HG03442 (cell line): ENCODE results near the gene FOS.

ENCODE experiments used
- ATAC-seq: cut with Tn5 transposase; IDR thresholded peaks from one replicate; pipeline ENCODE4 v1.9.1; 2021; ENCODE audit warnings: mild to moderate bottlenecking, moderate library complexity; ENCODE audit not compliant: unreplicated experiment

The FOS gene

DNA sequence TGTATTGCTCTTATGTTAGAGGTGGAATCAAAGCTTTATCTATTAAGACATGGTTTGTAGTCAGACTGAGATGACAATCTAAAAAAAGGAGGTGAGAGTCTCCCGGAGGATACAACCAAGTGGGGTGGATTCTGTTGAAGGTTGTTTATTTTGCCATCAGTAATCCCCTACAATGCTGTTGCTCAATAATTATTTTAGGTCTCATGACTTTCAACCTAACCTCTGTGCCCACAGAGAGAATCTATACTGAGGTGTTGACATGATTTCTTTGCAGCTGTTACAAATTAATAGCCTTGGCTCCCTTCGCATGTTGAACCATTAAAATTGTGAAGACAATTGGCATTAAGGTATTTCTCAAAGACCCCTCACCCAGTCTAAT, 28.7 kb upstream of the FOS start:
- no peak for ATAC-seq

DNA sequence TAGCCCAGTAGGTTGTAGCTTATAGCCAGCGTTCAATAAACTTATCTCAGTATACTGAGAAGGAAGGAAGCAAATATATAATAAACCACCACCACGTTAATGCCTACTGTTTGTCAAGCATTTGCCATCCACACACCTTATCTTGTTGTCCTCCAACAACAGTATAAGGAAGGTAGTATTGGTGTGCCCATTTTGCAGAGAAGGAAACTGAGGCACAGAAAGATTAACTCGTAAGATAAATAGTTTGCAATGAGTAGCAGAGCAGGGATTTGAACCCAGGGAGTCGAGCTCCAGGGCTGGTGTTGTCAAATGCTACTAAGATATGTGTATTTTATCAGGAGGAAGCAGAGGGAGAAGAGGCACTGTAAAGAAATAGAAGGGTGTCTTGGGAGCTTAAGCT, 27.8 kb upstream of the FOS start:
- no peak for ATAC-seq

DNA sequence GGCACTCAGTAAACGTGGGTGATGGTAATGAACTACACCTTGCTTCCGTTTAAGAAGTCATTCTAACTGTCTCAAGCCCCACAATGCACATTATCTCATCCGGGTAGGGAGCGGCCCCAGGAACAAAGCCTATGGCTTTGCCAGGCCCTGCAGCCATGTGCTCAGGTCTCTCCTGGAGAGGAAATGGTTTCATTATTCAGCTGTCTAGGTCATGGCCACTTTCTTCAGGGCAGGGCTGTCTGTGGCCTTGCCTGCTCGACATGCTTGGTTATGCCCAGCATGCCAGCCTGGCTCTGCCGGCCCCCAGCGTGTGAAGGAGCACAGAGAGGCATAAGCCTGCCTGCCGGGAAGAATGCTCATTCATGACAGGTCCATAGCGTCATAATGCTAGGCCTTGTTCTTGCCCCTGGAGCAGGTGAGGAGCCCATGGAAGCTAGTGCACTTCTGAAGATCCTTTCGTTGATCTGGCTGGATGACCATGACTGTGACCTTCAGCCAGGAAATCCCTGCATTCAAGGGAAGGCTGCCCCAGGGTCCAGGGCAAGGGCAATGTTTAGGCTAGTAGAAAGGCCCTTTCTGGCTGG, 26.3 kb upstream of the FOS start:
- ATAC-seq, result no peak

DNA sequence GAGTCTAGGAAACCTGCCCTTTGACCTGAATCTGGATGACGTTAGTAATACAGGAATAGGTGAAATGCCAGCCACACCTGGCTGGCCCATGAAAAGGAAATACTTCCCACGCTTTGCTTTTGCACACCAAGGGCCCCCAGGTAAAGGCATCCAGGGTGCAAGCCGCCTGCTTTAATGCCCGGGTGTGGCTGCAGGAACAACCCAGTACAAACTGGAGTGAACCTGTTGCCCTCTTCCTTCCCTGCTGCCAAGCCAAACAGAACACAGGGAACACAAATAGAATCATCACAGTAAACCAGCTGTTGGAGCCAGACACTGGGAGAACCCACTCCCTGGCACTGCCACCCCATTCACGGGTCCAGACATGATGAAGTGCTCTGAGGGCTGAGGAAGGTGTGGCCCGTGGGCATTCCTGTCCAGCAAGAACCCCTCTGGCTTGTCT, 24.2 kb upstream of the FOS start:
- ATAC-seq, result no peak

DNA sequence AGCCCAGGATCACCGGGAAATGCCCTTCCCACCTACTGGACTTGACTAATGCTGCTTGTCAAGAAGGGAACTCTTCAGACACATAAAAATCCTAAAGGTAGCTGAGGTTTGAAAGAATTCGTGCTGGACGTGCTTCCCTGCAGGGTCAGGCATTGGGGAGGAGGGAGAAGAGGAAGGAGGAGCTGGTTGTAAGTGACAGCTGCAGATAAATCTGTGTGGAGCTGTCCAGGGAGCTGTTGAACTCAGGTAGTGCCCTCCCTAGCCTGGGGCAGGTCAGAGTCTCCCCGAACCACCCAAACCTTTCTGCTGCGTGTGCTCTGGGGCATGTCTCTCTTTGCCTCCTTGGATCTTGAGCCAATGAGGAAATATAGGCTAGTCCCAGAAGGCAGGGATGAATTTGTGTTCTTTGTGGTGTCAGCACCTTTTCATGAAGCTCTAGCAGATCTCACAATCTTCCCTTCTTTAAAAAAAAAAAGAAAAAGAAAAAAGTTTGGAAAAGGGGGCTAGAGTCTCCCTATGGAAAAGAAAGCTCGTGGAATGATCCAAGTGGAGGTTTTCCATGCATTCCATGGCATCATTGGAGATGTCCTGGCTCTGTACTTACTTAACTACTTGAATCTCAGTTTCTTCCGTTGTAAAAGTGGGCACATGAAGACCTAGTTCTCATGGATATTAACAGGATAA, 23.6 kb upstream of the FOS start:
- no peak for ATAC-seq

DNA sequence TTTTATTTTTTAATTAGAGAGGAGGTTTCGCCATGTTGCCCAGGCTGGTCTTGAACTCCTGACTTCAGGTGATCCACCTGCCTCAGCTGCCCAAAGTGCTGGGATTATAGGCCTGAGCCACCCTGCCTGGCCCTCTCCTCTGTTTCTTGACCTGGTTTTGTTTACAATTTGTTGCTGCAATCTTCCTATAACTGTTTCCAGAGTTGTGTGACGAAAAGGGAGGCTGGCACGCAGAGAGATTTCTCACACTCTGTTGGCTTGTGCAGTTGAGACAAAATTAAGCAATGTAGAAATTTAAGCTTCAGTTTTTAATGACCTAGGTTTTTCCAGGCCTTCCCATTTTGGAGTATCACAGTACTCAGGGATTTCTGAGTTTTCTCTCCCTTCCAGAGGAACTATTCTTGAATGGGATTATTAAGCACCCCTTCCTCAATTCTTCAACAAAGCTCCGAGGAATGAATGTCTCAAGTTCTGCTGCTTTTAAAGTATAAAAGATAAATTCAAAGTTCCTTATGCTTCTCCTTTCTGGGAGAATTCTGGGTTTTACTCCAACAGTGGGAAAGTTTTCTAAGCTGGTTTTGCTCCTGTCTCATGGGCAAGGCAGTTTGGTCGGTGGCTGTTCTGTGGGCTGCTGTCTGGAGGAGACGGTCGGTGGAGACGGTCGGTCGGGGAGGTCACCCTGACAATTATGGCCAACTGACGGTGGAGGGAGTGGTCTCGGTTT, 20.4 kb upstream of the FOS start:
- no peak for ATAC-seq

DNA sequence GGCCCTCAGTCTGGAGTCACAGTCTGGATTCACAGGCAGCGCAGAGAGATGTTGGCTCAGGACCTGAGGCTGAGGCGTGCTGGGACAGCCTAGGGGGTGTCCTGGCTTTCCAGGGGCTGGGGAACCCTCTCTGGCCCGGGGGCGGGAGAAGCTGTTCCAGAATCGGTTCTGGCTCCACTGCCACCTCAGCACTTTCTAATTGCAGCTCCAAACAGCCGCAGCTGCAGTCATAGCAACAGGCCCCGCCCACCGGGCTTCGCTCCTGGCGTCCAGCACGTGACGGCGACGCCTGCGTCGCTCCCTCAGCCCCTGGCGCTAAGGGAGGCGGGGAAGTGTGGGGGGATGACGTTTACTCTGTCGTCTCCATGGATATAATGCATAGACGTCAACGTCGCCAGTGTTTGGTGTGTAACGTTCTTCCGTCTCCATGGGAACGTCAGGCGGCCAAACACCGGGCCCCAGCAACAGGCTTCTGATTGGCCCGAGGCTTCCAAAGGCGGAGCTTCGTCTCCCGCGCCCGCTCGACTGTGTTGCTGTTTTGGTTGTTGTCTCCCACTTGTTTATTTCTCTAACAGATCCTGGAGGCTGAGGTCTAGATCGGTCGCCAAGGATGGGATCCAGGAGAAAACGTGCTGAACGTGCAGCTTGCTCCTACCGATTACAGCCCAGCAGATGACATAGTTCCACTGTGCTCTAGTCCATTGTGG, 19.7 kb upstream of the FOS start:
- peak; percentile 93 for ATAC-seq

DNA sequence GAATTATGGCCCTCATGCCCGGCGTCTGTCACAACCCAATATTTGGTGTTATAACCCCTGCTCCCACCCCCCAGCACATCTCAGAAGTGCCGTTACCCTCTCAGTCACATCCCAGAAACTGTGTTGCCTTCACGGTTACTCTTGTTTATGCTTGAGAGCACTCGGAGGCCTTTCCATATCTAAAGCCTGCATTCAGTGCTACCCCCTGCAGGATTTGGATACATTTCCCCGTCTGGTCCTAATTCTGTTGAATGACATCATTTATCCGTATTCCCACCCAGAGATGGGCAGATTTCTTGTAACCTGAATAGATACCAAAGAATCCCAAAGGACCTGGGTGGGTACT, 19.1 kb upstream of the FOS start:
- ATAC-seq, result no peak

DNA sequence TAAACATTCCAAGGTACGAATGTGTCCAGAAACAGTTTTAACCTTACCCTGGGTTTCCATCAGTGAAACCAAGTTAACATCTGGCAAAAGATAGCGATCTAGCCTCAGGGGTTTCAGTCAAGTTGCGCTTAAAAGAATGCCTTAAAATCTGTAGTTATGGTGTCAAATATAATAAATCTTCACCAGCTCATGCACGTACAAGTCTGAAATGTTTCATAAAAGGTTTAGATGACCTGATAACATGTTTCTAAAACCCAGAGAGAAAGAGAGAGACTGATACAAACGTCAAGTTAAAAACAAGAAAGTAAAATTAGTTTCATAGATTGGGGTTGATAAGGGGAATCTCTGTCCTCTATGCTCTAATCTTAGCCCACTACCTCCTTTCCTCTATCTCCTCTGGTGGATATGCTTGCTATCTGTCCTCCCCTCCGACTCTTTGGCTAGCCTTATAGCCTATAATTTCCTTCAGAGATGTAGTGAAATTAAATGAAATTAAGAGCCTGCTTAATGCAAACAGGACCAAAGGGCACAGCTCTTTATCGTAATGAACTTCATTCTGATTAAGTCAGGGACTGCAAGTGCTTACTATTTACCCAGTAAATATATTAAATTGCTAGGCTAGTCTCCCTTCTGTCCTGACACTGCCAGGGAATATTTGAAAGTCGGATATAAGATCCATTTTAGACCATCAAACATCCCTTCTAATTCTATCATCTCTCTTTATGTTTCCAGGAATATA, 18.4 kb upstream of the FOS start:
- ATAC-seq, result no peak

DNA sequence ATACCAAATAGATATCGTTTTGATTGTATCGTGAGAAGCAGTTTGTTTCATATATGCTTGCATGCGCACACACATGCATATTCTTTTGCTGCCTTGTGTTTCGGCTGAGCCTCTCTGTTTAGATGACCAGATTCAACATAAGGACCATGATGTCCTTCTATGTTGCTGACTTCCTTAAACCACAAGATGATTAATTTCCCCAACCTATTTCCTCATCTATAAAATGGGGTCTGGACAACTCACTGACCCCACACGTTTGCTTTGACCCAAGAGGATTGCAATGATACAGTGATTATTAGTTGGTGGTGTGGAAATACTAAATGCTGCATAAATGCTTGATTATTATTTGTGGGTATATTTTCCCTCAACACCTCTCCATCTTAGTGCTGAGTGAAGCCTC, 16.8 kb upstream of the FOS start:
- no peak for ATAC-seq

DNA sequence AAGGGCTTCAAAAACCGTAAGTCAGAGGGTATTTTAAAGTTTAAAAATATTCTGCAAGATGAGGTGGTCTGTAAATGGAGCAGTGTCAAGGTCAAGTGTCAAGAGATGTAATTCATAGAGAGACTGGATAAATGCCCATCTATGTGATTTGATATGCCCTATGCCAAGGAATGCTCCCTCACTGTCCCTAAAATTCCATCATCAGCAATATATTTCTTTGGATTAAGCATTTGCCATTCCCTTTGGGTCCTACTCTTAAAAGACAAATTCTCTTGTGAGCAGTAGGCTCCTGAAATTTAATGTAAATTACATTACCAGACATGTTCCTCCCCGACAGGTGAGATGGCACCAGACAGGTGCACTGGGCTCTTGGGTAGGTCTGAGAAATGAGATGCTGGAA, 16.0 kb upstream of the FOS start:
- ATAC-seq, result no peak

DNA sequence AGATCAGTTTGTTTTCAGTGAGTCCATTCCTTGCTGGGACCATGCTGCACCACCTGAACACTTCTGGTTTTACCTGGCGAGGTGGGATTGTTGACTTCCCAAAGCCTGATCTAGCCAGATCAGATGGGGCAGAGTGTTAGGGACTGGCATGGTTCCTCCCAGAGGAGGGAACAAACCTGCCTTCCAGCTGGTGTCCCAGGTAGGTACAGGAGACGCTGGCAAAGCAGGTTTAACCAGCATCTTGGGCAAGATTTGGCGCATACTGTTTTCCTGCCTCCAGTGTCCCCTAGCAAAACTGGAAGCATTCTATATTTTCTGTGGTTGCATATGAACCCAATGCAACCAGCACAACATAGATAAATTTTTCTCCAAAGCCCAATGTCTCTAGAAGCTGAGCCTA, 14.6 kb upstream of the FOS start:
- ATAC-seq, result no peak

DNA sequence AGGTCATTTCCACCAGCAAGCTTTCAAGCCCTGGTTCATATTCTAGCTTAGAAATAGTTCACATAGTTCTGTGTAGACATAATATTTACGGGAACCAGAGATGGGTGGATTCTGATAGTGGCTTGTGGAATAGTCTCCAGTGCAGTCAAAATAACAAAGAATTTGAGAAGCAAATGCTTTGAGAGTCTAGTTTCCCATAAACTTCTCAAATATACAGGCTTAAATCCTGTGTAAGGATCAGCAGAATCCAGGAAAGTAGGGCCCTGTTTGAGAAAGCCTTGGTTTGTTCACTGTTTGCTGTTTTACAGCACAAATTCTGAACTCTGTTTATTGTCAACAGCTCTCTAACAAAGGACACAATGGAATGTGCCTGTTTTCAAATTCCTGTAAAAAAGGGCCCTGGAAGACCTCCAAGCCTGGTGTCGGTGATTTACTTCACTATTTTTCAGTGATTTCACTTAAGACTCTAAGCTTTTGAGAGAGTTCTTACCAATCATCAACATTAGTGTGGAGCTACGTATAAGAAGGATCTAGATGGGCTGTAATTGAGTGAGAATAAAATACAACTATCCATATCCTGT, 11.4 kb upstream of the FOS start:
- no peak for ATAC-seq

DNA sequence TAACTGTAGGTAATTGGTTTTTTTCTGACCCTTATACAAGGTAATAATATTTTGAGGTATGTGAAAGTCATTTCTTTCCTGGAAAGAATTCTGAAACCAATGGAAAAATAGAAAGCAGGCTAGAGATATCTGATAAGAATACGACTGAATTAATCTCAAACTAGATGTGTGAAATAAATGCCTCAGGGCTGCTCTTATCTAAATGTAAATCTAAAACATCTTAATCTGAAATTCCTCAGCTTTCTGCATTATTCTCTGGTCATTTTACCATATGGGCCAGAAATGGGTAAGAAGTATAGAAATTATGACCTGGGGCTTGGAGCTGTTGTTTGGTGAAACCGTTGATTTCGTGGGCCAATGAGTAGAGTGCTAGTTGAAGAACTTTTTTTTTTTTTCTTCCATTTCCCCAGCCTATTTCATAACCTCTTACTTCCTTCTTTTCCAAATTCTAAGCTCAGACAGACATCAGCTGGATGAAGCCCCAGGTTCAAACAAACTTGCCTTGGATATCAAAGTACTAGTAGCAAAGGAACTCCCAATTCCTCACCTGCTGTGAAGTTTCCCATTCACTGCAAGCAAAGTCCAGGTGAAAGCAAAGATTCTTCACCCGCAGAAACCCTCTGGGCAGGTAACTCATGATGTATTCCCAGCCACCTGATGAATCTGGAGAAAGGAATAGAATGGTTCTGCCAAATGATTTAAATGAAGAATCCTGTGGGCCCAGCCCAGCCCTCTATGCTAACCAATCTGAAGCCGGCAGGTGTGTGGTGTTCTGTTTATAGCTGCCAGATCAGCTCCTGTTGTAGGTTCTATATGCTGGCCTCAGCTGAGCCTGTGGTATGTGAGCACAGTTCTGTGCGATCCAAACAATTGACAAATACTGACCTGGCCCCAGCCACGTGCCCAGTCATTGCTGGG, 9.7 kb upstream of the FOS start:
- ATAC-seq, result no peak

DNA sequence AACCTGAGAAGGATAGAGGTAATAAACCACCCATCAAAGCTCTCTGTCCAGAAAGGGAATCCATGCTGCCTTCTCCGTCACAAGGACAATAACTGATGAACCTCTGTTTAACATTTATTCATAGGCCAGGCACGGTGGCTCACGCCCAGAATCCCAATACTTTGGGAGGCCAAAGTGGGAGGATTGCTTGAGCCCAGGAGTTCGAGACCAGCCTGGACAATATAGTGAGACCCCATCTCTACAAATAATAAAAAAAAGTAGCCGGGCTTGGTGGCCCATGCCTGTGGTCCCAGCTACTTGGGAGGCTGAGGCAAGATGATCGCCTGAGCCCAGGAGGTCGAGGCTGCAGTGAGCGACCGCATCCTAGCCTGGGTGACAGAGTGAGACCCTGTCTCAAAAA, 7.1 kb upstream of the FOS start:
- no peak for ATAC-seq

DNA sequence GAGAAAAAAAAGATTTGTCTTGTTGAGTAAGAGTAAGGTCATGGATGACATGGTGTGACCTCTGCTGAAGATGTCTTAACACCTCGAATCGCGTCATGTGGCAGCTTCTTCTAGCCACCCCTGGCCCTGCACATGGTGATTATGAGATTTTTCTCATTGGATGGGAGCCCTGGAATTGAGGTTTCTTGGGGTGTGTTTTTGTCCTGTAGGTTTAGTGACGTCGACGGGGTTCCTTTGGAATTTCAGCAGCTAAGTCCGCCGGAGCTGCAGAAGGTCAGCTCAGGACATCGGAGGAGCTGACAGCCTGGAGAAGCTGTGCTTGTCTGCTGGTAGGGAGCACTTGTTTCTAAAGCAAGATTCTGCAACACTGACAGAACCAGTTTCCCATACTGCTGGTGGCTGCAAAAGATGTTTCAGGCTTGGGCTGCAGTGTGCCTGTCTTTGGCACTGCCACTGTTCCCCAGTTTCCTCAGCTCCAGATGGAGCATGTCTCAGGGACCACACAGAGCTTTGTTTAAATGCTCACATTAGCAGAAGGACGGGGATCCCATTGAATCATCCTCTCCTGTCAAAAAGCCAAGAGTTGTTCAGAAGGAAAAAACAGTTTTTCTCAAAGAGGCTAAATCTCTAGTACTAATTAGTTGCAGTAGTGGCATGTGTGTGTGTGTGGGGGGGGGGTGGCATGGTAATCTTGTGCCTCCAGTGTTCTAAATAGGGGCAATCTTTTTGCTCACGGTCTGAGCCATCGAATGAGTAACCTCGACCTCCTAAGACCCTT, 5.2 kb upstream of the FOS start:
- ATAC-seq, result no peak

DNA sequence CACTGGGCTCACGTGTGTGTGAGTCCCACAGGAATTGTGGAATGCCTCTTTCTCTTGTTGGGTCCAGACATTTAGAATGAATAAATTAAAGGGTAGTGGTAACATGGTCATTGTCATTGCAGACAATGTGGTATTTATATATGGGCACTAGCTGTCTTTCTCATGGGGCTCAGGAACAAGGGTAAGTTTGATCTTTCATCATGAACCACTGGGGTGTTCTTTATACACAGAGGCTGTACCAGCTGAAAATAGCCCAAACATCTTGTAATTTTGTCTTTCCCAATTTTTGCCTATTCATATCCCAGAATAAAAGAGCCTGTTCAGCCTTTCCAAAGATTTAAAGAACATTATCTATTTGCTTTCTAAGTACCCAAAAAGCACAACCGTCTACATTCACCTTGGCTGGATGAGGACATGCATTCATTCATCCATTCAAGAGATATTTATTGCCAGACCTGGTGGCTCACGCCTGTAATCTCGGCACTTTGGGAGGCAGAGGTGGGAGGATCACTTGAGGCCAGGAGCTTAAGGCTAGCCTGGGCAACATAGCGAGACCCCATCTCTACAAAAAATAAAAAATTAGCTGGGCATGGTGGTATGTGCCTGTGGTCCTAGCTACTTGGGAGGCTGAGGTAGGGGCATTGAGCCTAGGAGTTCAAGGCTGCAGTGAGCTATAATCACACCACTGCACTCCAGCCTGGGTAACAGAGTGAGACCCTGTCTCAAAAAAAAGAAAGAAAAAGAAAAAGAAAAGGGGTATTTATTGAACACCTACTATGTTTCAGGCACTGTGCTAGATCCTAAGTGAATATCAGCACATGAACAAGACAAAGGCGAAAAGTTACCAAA, 4.4 kb upstream of the FOS start:
- ATAC-seq, result no peak

DNA sequence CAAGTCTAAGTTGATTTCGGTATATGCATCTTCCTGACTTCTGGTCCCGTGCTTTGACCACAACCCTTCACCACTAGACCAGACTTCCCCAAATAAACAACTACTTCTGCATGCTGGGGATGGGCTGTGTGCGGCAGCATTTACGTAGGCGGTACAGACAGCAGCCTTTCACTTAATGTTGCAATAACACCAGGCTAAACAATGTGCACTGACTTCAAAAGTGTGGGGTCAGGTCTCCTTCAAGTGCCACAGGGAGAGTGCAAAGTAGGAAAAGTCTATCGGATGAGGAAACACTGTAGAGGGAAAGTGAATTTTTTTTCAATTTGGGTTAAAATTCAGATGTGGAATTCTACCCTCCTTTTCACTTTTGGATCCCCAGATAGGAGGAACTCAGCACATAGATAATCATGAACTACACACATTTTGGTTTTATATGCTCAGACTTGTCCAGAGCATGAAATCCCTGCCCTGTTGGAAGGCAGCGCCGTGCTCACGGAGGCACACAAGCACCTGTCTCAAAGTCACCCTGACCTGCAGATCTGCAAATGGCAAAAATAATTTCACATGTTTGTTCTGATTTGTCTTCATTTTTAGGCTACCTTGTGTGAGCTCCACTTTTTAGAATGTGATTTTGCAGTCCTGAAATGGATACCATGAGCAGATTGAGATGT, 3.6 kb upstream of the FOS start:
- ATAC-seq, result no peak
